Left cardiac atrium (tissue), 4 donors: ENCODE measurements around the gene BYSL. TPM values are rescaled to one million over a fixed set of nuclear protein-coding genes. Genes with fewer than 3 reads are reported as not detected.
"Not testable (repeated sequence)": the region's sequence is repeated elsewhere in the genome, so short reads cannot be mapped to it uniquely, and the experiment has no call there.

Source experiments
- ATAC-seq, 2 donors: fragments of 200-7000 bp; cut with Tn5 transposase; one replicate each; pipeline ENCODE4 v1.9.1; 2020; ENCODE audit warnings: mild to moderate bottlenecking in 2 of 2, moderate library complexity in 2 of 2
- DNase-seq: peaks from one replicate; pipeline ENCODE4 v3.0.0-alpha.2; 2020
- intact Hi-C, 2 donors: fragments of 100-400 bp; cut with DNase I; formaldehyde crosslinking; loops; one replicate each; pipeline versions ENCODE4 v1.14.1 to v1.15.1; 2022 to 2023
- total RNA-seq, 2 donors: library from RNA; stranded (reverse); fragmentation: NEBNext Ultra II Directional; extraction: Animal tissue kit (Norgen Biotek cat#: 25700); gene quantifications; one replicate each; pipeline ENCODE4 v1.2.1, GENCODE V29; 2021
- donor health status: DM: no; HTN: yes; CAD: no.
- donor health status: DM: no; HTN: yes; CAD: no; lungs with severe emphysema.
- donor health status: DM: yes; HTN: yes; CAD: no.
- donor health status: Dilated cardiomyopathy.

Gene BYSL
- total RNA-seq, 2 donors from 2014 or later = 8.7 to 16.5 TPM

- intact Hi-C loops = loop anchor here (2.0 to 10.0 kb wide), 2 partner anchors 106 to 108 kb away; no protein-coding TSS in a partner anchor
- ATAC-seq (no peak), DNase-seq (no peak)
Observed at GRCh38 chr6:41938590-41939175, 17.4 kb downstream of the BYSL start.

- ATAC-seq = peak in 1 of 2 donors; percentile 2
- peak; percentile 68 for DNase-seq
- intact Hi-C loops = loop anchor here (2.0 to 10.0 kb wide), 2 partner anchors 105 to 107 kb away; no protein-coding TSS in a partner anchor
Observed at GRCh38 chr6:41939176-41939847, 18.0 kb downstream of the BYSL start.

- ATAC-seq (no peak), DNase-seq (peak; percentile 31)
- intact Hi-C loops = loop anchor here (2.0 to 10.0 kb wide), 2 partner anchors 105 to 107 kb away; no protein-coding TSS in a partner anchor
Observed at GRCh38 chr6:41939848-41940758, 18.8 kb downstream of the BYSL start.

GRCh38 chr6:41940759-41941279 is 19.5 kb downstream of the BYSL start:
- peak; percentile 14 to 28 for ATAC-seq
- intact Hi-C loops = no loop called here

GRCh38 chr6:41941280-41942066 is 20.2 kb downstream of the BYSL start, which contains the start of gene CCND3:
TSS of gene CCND3 (minus strand) at chr6:41941808. CDS start at chr6:41941649, 159 bp downstream.
- intact Hi-C loops = no loop called here
- DNase-seq = peak; percentile 96
- peak; percentile 95 for ATAC-seq

More at GRCh38 chr6:41940759-41941279, 19.5 kb downstream of the BYSL start:
- peak; percentile 63 for DNase-seq

GRCh38 chr6:41942067-41942851 is 21.0 kb downstream of the BYSL start:
- intact Hi-C loops = no loop called here
- DNase-seq = no peak
- ATAC-seq = peak in 1 of 2 donors; percentile 1

- intact Hi-C loops, ATAC-seq, DNase-seq: not testable (repeated sequence)
Observed at GRCh38 chr6:41942882-41943281, 21.6 kb downstream of the BYSL start.

GRCh38 chr6:41943456-41943855 is 22.2 kb downstream of the BYSL start:
- intact Hi-C loops = no loop called here
- DNase-seq (no peak), ATAC-seq (no peak)

GRCh38 chr6:41947581-41948220 is 26.4 kb downstream of the BYSL start:
- no peak for DNase-seq
- intact Hi-C loops = no loop called here
- ATAC-seq = no peak

GRCh38 chr6:41954668-41955067 is 33.4 kb downstream of the BYSL start:
- DNase-seq (no peak), ATAC-seq (no peak)
- intact Hi-C loops = no loop called here

GRCh38 chr6:41955412-41955811 is 34.1 kb downstream of the BYSL start:
- intact Hi-C loops = no loop called here
- no peak for ATAC-seq
- DNase-seq = no peak

GRCh38 chr6:41957117-41957516 is 35.8 kb downstream of the BYSL start:
- no peak for ATAC-seq
- DNase-seq = no peak
- intact Hi-C loops = no loop called here

- intact Hi-C loops = no loop called here
- no peak for DNase-seq
- ATAC-seq = no peak
Observed at GRCh38 chr6:41958022-41958856, 36.9 kb downstream of the BYSL start.

GRCh38 chr6:41960028-41960427 is 38.7 kb downstream of the BYSL start:
- ATAC-seq (no peak), DNase-seq (no peak)
- intact Hi-C loops = no loop called here

GRCh38 chr6:41963371-41963770 is 42.1 kb downstream of the BYSL start:
- intact Hi-C loops = no loop called here
- no peak for ATAC-seq
- DNase-seq = no peak

GRCh38 chr6:41964201-41964887 is 43.0 kb downstream of the BYSL start:
- ATAC-seq (no peak), DNase-seq (no peak)

More at GRCh38 chr6:41964201-41964887, 43.0 kb downstream of the BYSL start:
- intact Hi-C loops = no loop called here
